HEK293T (cell line): ENCODE measurements around the gene DDX5.

ENCODE experiments used
- ARNT ChIP-seq: fragments of 450-650 bp; IDR thresholded peaks from 2 replicates; pipeline ENCODE4 v1.6.1; 2017; ENCODE audit warnings: mild to moderate bottlenecking
- BHLHE40 ChIP-seq: fragments of 450-650 bp; IDR thresholded peaks from 2 replicates; pipeline ENCODE4 v1.6.1; 2016; ENCODE audit warnings: mild to moderate bottlenecking, moderate library complexity, borderline replicate concordance
- CTBP1 ChIP-seq: fragments of 450-650 bp; IDR thresholded peaks from 2 replicates; pipeline ENCODE4 v1.6.1; 2016; ENCODE audit warnings: borderline replicate concordance
- ELF4 ChIP-seq: fragments of 450-650 bp; IDR thresholded peaks from 2 replicates; pipeline ENCODE4 v1.6.1; 2017; ENCODE audit warnings: antibody characterized with exemption
- FOXK2 ChIP-seq: fragments of 450-650 bp; IDR thresholded peaks from 2 replicates; pipeline ENCODE4 v1.6.1; 2016; ENCODE audit warnings: mild to moderate bottlenecking
- FOXM1 ChIP-seq: fragments of 450-650 bp; IDR thresholded peaks from 2 replicates; pipeline ENCODE4 v1.6.1; 2017; ENCODE audit warnings: mild to moderate bottlenecking, borderline replicate concordance
- LEF1 ChIP-seq: fragments of 450-650 bp; IDR thresholded peaks from 2 replicates; pipeline ENCODE4 v1.6.1; 2017; ENCODE audit warnings: mild to moderate bottlenecking, borderline replicate concordance
- ZNF384 ChIP-seq: fragments of 450-650 bp; IDR thresholded peaks from 2 replicates; pipeline ENCODE4 v1.6.1; 2016

DNA sequence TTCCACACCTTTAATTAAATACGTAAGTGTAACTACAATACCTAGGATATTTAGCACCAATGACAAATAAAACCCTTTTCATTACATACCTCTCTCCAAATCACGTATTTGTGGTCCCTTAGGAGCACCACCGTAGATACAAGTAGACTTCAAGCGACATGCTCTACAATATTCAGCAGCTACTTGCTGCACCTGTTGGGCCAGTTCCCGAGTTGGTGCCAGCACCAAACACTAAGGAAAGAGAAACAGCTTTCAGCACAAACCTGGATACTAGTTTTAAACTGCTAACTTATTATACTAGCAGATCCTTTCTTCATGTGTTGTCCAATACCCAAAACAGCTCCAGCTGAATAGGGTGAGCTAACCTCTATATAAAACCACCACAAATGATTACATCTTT lies 2.7 kb downstream of the DDX5 start:
- TF ChIP-seq CTBP1 (no peak), FOXK2 (no peak), FOXM1 (no peak), ZNF384 (no peak), ARNT (no peak), BHLHE40 (no peak), ELF4 (no peak), LEF1 (no peak)
